GM12878 (cell line): ENCODE results near the gene BCAR3.

Experiments
- CHD4 ChIP-seq: fragments of 200-600 bp; sonication (generic); IDR thresholded peaks from 2 replicates; pipeline ENCODE4 v1.6.1; 2016; ENCODE audit warnings: mild to moderate bottlenecking
- EZH2 ChIP-seq: IDR thresholded peaks from 2 replicates; pipeline ENCODE4 v1.6.1; 2012; ENCODE audit warnings: low read depth, mild to moderate bottlenecking, control low read depth, inconsistent platforms, low read length, borderline replicate concordance; ENCODE audit not compliant: control insufficient read depth
- GABPA ChIP-seq: IDR thresholded peaks from 2 replicates; pipeline ENCODE4 v1.6.1; 2014; ENCODE audit warnings: antibody characterized with exemption, low read depth, mild to moderate bottlenecking, inconsistent platforms
- IKZF1 ChIP-seq: fragments of 450-650 bp; conservative IDR thresholded peaks from 2 replicates; pipeline ENCODE4 v1.6.1; 2017; ENCODE audit warnings: antibody characterized with exemption, mild to moderate bottlenecking
- JUND ChIP-seq: IDR thresholded peaks from 2 replicates; pipeline ENCODE4 v1.6.1; 2012; ENCODE audit warnings: low read depth, mild to moderate bottlenecking, low read length, improper control_type of control experiment, moderate library complexity
- MYC ChIP-seq: IDR thresholded peaks from 2 replicates; pipeline ENCODE4 v1.6.1; 2011; ENCODE audit warnings: mild to moderate bottlenecking, low read length, moderate library complexity, inconsistent platforms; ENCODE audit not compliant: insufficient read depth, insufficient replicate concordance, insufficient read length, severe bottlenecking
- POLR2A ChIP-seq: IDR thresholded peaks from 2 replicates; pipeline ENCODE4 v1.6.1; 2011; ENCODE audit warnings: low read depth, mild to moderate bottlenecking, low read length
- TCF12 ChIP-seq: IDR thresholded peaks from 2 replicates; pipeline ENCODE4 v1.6.1; 2011; ENCODE audit warnings: low read depth, mild to moderate bottlenecking, low read length
- TCF3 ChIP-seq: IDR thresholded peaks from 2 replicates; pipeline ENCODE4 v1.6.1; 2012; ENCODE audit warnings: low read depth, mild to moderate bottlenecking, low read length, borderline replicate concordance; ENCODE audit not compliant: insufficient read depth
- ZSCAN29 ChIP-seq: fragments of 450-650 bp; IDR thresholded peaks from 2 replicates; pipeline ENCODE4 v1.6.1; 2017; ENCODE audit warnings: mild to moderate bottlenecking, moderate library complexity
- ZZZ3 ChIP-seq: IDR thresholded peaks from 2 replicates; pipeline ENCODE4 v1.6.1; 2011; ENCODE audit warnings: low read depth; ENCODE audit not compliant: control insufficient read depth, insufficient read length
- TF ChIP-seq, protein P1 (sequence below), 3 experiments: IDR thresholded peaks in 2 of 3; conservative IDR thresholded peaks in 1 of 3; 2 replicates each; pipeline ENCODE4 v1.5.1; 2011; ENCODE audit warnings: low read depth in 3 of 3, low read length in 3 of 3, mild to moderate bottlenecking in 3 of 3, control low read depth in 2 of 3, moderate library complexity in 2 of 3, inconsistent platforms in 1 of 3, mixed read lengths in 1 of 3; ENCODE audit not compliant: control insufficient read depth in 2 of 3, insufficient read depth in 1 of 3; ENCODE audit errors: extremely low read depth in 1 of 3
- TF ChIP-seq, protein P2 (sequence below): IDR thresholded peaks from 2 replicates; pipeline ENCODE4 v1.6.1; 2011; ENCODE audit warnings: borderline replicate concordance, low read depth, mild to moderate bottlenecking, moderate library complexity, low read length; ENCODE audit not compliant: insufficient read depth, poor library complexity, severe bottlenecking
- TF ChIP-seq, protein P3 (sequence below): fragments of 450-650 bp; IDR thresholded peaks from 2 replicates; pipeline ENCODE4 v1.6.1; 2017; ENCODE audit warnings: mild to moderate bottlenecking

DNA sequence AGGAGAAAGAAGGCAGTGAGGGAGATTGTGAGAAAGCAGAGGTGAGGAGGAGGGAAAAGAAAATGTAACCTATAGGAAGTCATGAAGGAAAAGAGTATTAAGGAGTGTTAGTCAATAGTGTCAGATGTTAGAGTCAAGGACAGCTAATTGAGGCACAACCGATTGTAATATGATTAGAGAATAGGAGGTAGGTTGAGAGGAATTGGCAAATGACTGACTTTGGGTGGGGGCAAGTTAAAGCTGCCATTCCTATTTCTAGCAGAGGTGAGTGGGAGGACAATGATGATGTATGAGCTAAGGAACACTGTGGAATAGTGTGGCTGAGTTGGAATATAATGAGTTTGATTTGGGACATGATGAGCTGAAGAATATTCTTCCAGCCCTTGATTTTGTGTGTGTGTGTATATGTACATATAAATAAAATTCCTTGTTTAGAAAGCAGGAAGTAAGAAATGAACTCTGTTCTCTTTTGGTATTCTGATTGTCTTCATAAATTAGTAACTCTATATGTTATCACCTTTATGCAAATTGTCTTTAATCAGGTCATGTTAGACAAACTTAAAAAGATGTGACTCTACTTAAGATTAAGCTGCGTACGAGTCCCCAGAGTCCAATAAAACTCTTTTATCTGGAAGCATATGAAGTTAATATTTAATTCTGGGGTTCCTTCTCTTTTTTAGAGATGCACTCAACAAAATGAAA, 135.3 kb downstream of the BCAR3 start:
- TF ChIP-seq, protein P1, sequence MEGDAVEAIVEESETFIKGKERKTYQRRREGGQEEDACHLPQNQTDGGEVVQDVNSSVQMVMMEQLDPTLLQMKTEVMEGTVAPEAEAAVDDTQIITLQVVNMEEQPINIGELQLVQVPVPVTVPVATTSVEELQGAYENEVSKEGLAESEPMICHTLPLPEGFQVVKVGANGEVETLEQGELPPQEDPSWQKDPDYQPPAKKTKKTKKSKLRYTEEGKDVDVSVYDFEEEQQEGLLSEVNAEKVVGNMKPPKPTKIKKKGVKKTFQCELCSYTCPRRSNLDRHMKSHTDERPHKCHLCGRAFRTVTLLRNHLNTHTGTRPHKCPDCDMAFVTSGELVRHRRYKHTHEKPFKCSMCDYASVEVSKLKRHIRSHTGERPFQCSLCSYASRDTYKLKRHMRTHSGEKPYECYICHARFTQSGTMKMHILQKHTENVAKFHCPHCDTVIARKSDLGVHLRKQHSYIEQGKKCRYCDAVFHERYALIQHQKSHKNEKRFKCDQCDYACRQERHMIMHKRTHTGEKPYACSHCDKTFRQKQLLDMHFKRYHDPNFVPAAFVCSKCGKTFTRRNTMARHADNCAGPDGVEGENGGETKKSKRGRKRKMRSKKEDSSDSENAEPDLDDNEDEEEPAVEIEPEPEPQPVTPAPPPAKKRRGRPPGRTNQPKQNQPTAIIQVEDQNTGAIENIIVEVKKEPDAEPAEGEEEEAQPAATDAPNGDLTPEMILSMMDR (IDR thresholded peaks at IDR 0.05 in 2 of 3, conservative IDR thresholded peaks at IDR 0.05 in 1 of 3; ENCODE audit: control insufficient read depth in 2 of 3, extremely low read depth in 1 of 3, insufficient read depth in 1 of 3, low read depth in 3 of 3, low read length in 3 of 3), result no peak
- TF ChIP-seq GABPA (no peak), TCF3 (no peak), JUND (no peak), IKZF1 (no peak), POLR2A (no peak), ZZZ3 (no peak), ZSCAN29 (no peak), CHD4 (no peak), TCF12 (no peak), EZH2 (no peak), MYC (no peak)
- TF ChIP-seq, protein P2, sequence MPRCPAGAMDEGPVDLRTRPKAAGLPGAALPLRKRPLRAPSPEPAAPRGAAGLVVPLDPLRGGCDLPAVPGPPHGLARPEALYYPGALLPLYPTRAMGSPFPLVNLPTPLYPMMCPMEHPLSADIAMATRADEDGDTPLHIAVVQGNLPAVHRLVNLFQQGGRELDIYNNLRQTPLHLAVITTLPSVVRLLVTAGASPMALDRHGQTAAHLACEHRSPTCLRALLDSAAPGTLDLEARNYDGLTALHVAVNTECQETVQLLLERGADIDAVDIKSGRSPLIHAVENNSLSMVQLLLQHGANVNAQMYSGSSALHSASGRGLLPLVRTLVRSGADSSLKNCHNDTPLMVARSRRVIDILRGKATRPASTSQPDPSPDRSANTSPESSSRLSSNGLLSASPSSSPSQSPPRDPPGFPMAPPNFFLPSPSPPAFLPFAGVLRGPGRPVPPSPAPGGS, result no peak
- TF ChIP-seq, protein P3, sequence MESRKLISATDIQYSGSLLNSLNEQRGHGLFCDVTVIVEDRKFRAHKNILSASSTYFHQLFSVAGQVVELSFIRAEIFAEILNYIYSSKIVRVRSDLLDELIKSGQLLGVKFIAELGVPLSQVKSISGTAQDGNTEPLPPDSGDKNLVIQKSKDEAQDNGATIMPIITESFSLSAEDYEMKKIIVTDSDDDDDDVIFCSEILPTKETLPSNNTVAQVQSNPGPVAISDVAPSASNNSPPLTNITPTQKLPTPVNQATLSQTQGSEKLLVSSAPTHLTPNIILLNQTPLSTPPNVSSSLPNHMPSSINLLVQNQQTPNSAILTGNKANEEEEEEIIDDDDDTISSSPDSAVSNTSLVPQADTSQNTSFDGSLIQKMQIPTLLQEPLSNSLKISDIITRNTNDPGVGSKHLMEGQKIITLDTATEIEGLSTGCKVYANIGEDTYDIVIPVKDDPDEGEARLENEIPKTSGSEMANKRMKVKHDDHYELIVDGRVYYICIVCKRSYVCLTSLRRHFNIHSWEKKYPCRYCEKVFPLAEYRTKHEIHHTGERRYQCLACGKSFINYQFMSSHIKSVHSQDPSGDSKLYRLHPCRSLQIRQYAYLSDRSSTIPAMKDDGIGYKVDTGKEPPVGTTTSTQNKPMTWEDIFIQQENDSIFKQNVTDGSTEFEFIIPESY, result no peak
